Body of pancreas (tissue), 4 donors: ENCODE data around the gene SLC25A15.

Experiments used
- POLR2A ChIP-seq, 3 donors: fragments of 450-650 bp; IDR thresholded peaks; one replicate each; pipeline ENCODE4 v1.6.1; 2016; ENCODE audit warnings: antibody characterized with exemption in 3 of 3, mild to moderate bottlenecking in 2 of 3
- TF ChIP-seq, protein P1 (sequence below), 7 experiments: fragments of 450-650 bp in 4 of 7; fragments of 200-600 bp in 3 of 7; sonication (generic) in 3 of 7; IDR thresholded peaks; one replicate each; pipeline ENCODE4 v1.5.1; 2016 to 2019; ENCODE audit warnings: antibody characterized with exemption in 7 of 7

DNA sequence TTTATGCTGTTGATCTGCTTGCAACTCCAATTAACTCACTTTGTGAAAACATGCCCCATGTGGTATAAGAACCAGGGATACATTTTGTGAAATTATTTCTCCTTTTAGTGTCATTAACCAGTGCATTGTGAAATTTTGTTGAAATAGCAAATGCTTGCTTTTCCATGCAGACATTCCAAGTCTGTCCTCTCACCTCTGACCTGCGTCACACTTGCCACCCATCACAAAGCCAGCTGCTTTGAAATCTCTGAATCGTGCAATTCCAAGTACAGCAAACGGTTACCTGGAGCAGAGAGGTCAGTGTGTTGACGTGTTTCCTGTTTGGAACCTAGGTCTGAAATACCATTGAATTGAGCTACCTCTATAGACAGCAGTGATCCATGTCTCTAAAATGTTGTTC is 4.9 kb upstream of the SLC25A15 start:
- TF ChIP-seq, protein P1, sequence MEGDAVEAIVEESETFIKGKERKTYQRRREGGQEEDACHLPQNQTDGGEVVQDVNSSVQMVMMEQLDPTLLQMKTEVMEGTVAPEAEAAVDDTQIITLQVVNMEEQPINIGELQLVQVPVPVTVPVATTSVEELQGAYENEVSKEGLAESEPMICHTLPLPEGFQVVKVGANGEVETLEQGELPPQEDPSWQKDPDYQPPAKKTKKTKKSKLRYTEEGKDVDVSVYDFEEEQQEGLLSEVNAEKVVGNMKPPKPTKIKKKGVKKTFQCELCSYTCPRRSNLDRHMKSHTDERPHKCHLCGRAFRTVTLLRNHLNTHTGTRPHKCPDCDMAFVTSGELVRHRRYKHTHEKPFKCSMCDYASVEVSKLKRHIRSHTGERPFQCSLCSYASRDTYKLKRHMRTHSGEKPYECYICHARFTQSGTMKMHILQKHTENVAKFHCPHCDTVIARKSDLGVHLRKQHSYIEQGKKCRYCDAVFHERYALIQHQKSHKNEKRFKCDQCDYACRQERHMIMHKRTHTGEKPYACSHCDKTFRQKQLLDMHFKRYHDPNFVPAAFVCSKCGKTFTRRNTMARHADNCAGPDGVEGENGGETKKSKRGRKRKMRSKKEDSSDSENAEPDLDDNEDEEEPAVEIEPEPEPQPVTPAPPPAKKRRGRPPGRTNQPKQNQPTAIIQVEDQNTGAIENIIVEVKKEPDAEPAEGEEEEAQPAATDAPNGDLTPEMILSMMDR (IDR thresholded peaks at IDR 0.05): no peak
- TF ChIP-seq POLR2A (IDR thresholded peaks at IDR 0.05): no peak
